Endothelial cell of umbilical vein (primary cell): ENCODE measurements around the gene PSMB8. TPM values are rescaled to one million over a fixed set of nuclear protein-coding genes. Genes with fewer than 3 reads are reported as not detected.

Source experiments
- BruUV-seq: library from RNA; stranded (reverse); fragments of 400-500 nt; replicated peaks from 2 replicates; lab custom pipeline; 2021; lab: Mats Ljungman, UMichigan
- CTCF ChIA-PET: fragments of 300-600, 350-600 bp; sonication (Branson Sonifier 250); formaldehyde crosslinking; loops from one replicate; lab custom pipeline; 2021; ENCODE audit warnings: antibody characterized with exemption, inconsistent platforms; lab: Charles Lee
- POLR2A ChIA-PET: fragments of 300-600, 350-600 bp; sonication (Branson Sonifier 250); formaldehyde crosslinking; loops from one replicate; lab custom pipeline; 2021; ENCODE audit warnings: antibody characterized with exemption, inconsistent platforms; lab: Charles Lee
- DNase-seq: peaks from one replicate; pipeline ENCODE4 v3.0.0-alpha.2; 2011; ENCODE audit warnings: low read depth, low spot score
- FAIRE-seq: peaks from 2 replicates; lab custom pipeline; 2011; peaks lifted over from hg19 to GRCh38; lab: Jason Lieb, UNC
- H2AFZ ChIP-seq: 2 replicates; pipeline ENCODE4 v1.6.0; 2012; ENCODE audit warnings: low read depth, low read length, control low read depth, inconsistent platforms
- H3K27ac ChIP-seq: 2 replicates; pipeline ENCODE4 v1.5.1; 2011; ENCODE audit warnings: low read depth, mild to moderate bottlenecking, control low read depth, low read length, moderate library complexity; ENCODE audit not compliant: insufficient read depth
- H3K27me3 ChIP-seq, 2 experiments: 2 replicates each; pipeline versions ENCODE4 v1.6.0 to v1.6.1; 2011; ENCODE audit warnings: low read length in 2 of 2, mixed read lengths in 1 of 2; ENCODE audit not compliant: control insufficient read depth in 2 of 2, insufficient read depth in 2 of 2
- H3K36me3 ChIP-seq, 2 experiments: 2 replicates in 1 of 2; 3 replicates in 1 of 2; pipeline ENCODE4 v1.5.1; 2011; ENCODE audit warnings: low read length in 2 of 2, mild to moderate bottlenecking in 1 of 2, moderate library complexity in 1 of 2; ENCODE audit not compliant: control insufficient read depth in 2 of 2, insufficient read depth in 2 of 2; ENCODE audit errors: extremely low read depth in 1 of 2
- H3K4me1 ChIP-seq: 3 replicates; pipeline ENCODE4 v1.5.1; 2011; ENCODE audit warnings: mild to moderate bottlenecking, low read length; ENCODE audit not compliant: control insufficient read depth, insufficient read depth; ENCODE audit errors: extremely low read depth
- H3K4me2 ChIP-seq: 2 replicates; pipeline ENCODE4 v1.6.1; 2011; ENCODE audit warnings: low read length, control low read depth, mixed read lengths; ENCODE audit not compliant: insufficient read depth
- H3K4me3 ChIP-seq, 3 experiments: fragments of 200-600 bp in 1 of 3; sonication (generic), shearing (Covaris generic) in 1 of 3; replicated peaks in 1 of 3; 2 replicates each; pipeline ENCODE4 v1.5.1; 2011 to 2016; ENCODE audit warnings: control low read depth in 3 of 3, low read length in 3 of 3, mild to moderate bottlenecking in 2 of 3, inconsistent platforms in 1 of 3, low read depth in 1 of 3, moderate library complexity in 1 of 3; ENCODE audit not compliant: insufficient read depth in 1 of 3
- H3K79me2 ChIP-seq: 2 replicates; pipeline ENCODE4 v1.6.0; 2012; ENCODE audit warnings: low read length, inconsistent platforms; ENCODE audit not compliant: control insufficient read depth, insufficient read depth
- H3K9ac ChIP-seq: replicated peaks from 2 replicates; pipeline ENCODE3; 2011; ENCODE audit warnings: low read length, control low read depth; ENCODE audit not compliant: insufficient read depth; ENCODE audit errors: extremely low read depth
- H3K9me1 ChIP-seq: replicated peaks from 3 replicates; pipeline ENCODE4 v1.6.0; 2011; ENCODE audit warnings: mild to moderate bottlenecking, low read length; ENCODE audit not compliant: control insufficient read depth, insufficient read depth; ENCODE audit errors: extremely low read depth
- H3K9me3 ChIP-seq: replicated peaks from 2 replicates; pipeline ENCODE4 v1.5.1; 2012; ENCODE audit warnings: low read length, inconsistent platforms; ENCODE audit not compliant: control insufficient read depth, insufficient read depth
- H4K20me1 ChIP-seq: replicated peaks from 2 replicates; pipeline ENCODE3; 2011; ENCODE audit warnings: mild to moderate bottlenecking, low read length; ENCODE audit not compliant: control insufficient read depth, insufficient read depth; ENCODE audit errors: extremely low read depth
- CTCF ChIP-seq, 2 donors: IDR thresholded peaks; 1 replicate in 1 of 2; 2 replicates in 1 of 2; pipeline ENCODE4 v1.5.1; 2011; ENCODE audit warnings: low read length in 2 of 2, mild to moderate bottlenecking in 2 of 2, moderate library complexity in 2 of 2, control low read depth in 1 of 2, inconsistent platforms in 1 of 2, low read depth in 1 of 2; ENCODE audit not compliant: insufficient read depth in 1 of 2; ENCODE audit errors: extremely low read depth in 1 of 2
- EZH2 ChIP-seq: IDR thresholded peaks from 2 replicates; pipeline ENCODE4 v1.6.1; 2012; ENCODE audit warnings: borderline replicate concordance, low read depth, mild to moderate bottlenecking, moderate library complexity, low read length, inconsistent platforms; ENCODE audit not compliant: severe bottlenecking
- FOS ChIP-seq: IDR thresholded peaks from 2 replicates; pipeline ENCODE4 v1.6.1; 2011; ENCODE audit warnings: mild to moderate bottlenecking, low read length, moderate library complexity, borderline replicate concordance; ENCODE audit not compliant: insufficient read depth
- GATA2 ChIP-seq: IDR thresholded peaks from 2 replicates; pipeline ENCODE4 v1.7.0; 2011; ENCODE audit warnings: low read depth, mild to moderate bottlenecking, moderate library complexity, mixed read lengths, low read length; ENCODE audit not compliant: insufficient read length, insufficient read depth
- JUN ChIP-seq: IDR thresholded peaks from 2 replicates; pipeline ENCODE4 v1.6.1; 2011; ENCODE audit warnings: borderline replicate concordance, low read depth; ENCODE audit not compliant: insufficient read length, insufficient read depth
- MAX ChIP-seq: IDR thresholded peaks from 2 replicates; pipeline ENCODE4 v1.6.1; 2011; ENCODE audit not compliant: insufficient read depth, insufficient read length
- MYC ChIP-seq: IDR thresholded peaks from one replicate; pipeline ENCODE4 v1.6.1; 2011; ENCODE audit warnings: mild to moderate bottlenecking, low read depth, low read length
- POLR2A ChIP-seq: IDR thresholded peaks from 2 replicates; pipeline ENCODE4 v1.6.1; 2012; ENCODE audit warnings: low read depth, mild to moderate bottlenecking, control low read depth, low read length
- POLR2AphosphoS5 ChIP-seq: IDR thresholded peaks from 2 replicates; pipeline ENCODE4 v1.6.1; 2012; ENCODE audit warnings: low read depth, mild to moderate bottlenecking, control low read depth, low read length, moderate library complexity; ENCODE audit not compliant: insufficient read depth
- dilution Hi-C: fragments of 300-500 bp; cut with MboI; formaldehyde crosslinking; loops from one replicate; pipeline ENCODE4 v1.15.0; 2019; ENCODE audit warnings: low sequenced_read_pairs; ENCODE audit not compliant: extremely low pct_ligation_motif_present
- intact Hi-C: fragments of 100-400 bp; cut with micrococcal nuclease; formaldehyde crosslinking; loops from one replicate; pipeline ENCODE4 v1.10.0; 2022
- polyA plus RNA-seq, 4 experiments: library from polyadenylated mRNA; depleted of rRNA in 3 of 4; stranded (reverse) in 3 of 4; unstranded in 1 of 4; fragments of >200 nt; gene quantifications; 2 replicates each; pipeline versions ENCODE4 v1.2.1 to v1.2.3, GENCODE V29; 2011 to 2012; ENCODE audit warnings: missing spikeins in 1 of 4
- total RNA-seq: library from RNA; stranded (reverse); gene quantifications from 2 replicates; pipeline ENCODE4 v1.2.3, GENCODE V29; 2021

PSMB8 gene
- total and polyA plus RNA-seq, 2 donors (not counting 3 experiments of a cell fraction or from before 2014, with no cell fraction given) = 40.1 to 49.4 TPM

GRCh38 chr6:32890831-32891230, 47.0 kb upstream of the PSMB8 start:
- BruUV-seq = no TSS peak
- ChIA-PET POLR2A (interaction anchor here (1.0 kb wide), 1 partner anchor 81 kb away, joined by 6 read pairs; no protein-coding TSS in a partner anchor), CTCF (interaction anchor here (1.2 to 9.4 kb wide), 4 partner anchors 19 to 95 kb away, joined by 3 to 192 read pairs (median 10); no protein-coding TSS in a partner anchor)
- no peak overlapping the region for H3K4me3 ChIP-seq
- TF ChIP-seq JUN (no peak), FOS (no peak), GATA2 (no peak), MYC (no peak), CTCF (IDR thresholded peaks at IDR 0.05; ENCODE audit: extremely low read depth in 1 of 2, insufficient read depth in 1 of 2, low read depth in 1 of 2, low read length in 2 of 2) (no peak), POLR2A (no peak), EZH2 (no peak), MAX (no peak), POLR2AphosphoS5 (no peak)
- no peaks in the 10 kb centered on the region for H4K20me1 ChIP-seq
- no peak overlapping the region for H2AFZ ChIP-seq
- FAIRE-seq (no peak), DNase-seq (peak; percentile 21)
- H3K27ac ChIP-seq = no peak overlapping the region
- intact Hi-C loops (no loop called here), dilution Hi-C loops (no loop called here)
- no peaks in the 10 kb centered on the region for H3K36me3 ChIP-seq
- peaks cover 6% of the 10 kb centered on the region for H3K79me2 ChIP-seq
- peaks cover 14% of the 10 kb centered on the region for H3K4me1 ChIP-seq
- peaks cover 3 to 7% of the 10 kb centered on the region in 2 experiments for H3K27me3 ChIP-seq
- no peak overlapping the region for H3K4me2 ChIP-seq
- no peak overlapping the region for H3K9ac ChIP-seq
- no peaks in the 10 kb centered on the region for H3K9me1 ChIP-seq
- H3K9me3 ChIP-seq = no peaks in the 10 kb centered on the region
